Thyroid gland (tissue), 4 donors: ENCODE data around the gene NDUFA7.

ENCODE experiments used
- CTCF ChIP-seq, 6 experiments: fragments of 200-600 bp in 3 of 6; fragments of 450-650 bp in 3 of 6; sonication (generic) in 3 of 6; IDR thresholded peaks; one replicate each; pipeline ENCODE4 v1.5.1; 2016 to 2019; ENCODE audit warnings: antibody characterized with exemption in 6 of 6, mild to moderate bottlenecking in 2 of 6, inconsistent platforms in 1 of 6, moderate library complexity in 1 of 6
- POLR2A ChIP-seq, 2 donors: fragments of 450-650 bp; IDR thresholded peaks; one replicate each; pipeline ENCODE4 v1.6.1; 2017; ENCODE audit warnings: antibody characterized with exemption in 2 of 2, mild to moderate bottlenecking in 2 of 2, moderate library complexity in 1 of 2

- TF ChIP-seq POLR2A (IDR thresholded peaks at IDR 0.05) (no peak), CTCF (IDR thresholded peaks at IDR 0.05) (no peak)
These were observed 18.4 kb downstream of the NDUFA7 start for GRCh38 chr19:8302734-8303133.
